Right hindlimb (tissue), 1 donor: Measurements from ENCODE around the gene FAIM2.

Experiments
- DNase-seq: peaks from one replicate; pipeline ENCODE4 v3.0.0-alpha.2; 2018

FAIM2 gene

DNA sequence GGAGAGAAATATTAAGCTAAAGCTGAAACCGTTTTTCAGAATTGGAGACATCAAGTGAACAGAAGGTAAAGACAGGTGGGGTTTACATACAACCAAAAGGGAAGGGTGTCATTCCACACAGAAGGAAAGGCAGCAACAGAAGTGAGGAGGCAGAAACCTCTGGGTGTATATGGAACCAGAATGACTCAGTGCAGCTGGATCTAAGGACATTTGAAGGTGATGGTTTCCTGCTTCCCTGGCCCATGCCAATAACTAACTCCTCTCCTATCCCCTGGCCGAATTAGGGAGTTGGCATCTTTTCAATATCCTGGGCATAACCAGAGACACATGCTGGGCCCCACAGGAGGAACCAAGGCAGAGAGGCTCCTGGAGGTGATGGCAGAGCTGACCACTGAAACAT lies 83.9 kb downstream of the FAIM2 start:
- no peak for DNase-seq

DNA sequence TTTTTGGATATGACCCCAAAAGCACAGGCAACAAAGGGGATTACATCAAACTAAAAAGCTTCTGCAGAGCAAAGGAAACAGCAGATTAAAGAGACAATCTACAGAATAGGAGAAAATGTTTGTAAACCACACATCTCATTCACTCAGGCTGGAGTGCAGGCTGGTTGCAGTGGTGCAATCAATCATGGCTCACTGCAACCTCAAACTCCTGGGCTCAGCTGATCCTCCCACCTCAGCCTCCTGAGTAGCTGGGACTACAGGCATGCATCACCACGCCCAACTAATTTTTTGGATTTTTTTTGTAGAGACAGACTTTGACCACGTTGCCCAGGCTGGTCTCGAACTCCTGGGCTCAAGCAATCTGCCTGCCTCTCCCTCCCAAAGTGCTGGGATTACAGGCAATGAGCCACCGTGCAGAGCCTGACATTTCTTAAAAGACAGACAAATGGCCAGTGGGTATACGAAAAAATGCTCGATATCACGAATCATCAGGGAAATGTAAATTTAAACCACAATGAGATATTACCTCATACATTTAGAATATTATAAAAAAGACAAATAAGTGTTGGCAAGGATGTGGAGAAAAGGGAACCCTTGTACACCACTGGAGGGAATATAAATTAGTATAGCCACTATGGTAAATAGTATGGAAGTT lies 85.3 kb downstream of the FAIM2 start:
- no peak for DNase-seq
